GM23338 (cell line): ENCODE results near the gene TLR6. TPM values are rescaled to one million over a fixed set of nuclear protein-coding genes. Genes with fewer than 3 reads are reported as not detected.

Source experiments
- ATAC-seq: fragments of 200-7000 bp; cut with Tn5 transposase; 3 replicates; pipeline ENCODE4 v1.9.1; 2020
- DNase-seq: peaks from one replicate; pipeline ENCODE4 v3.0.0-alpha.2; 2015; ENCODE audit warnings: low spot score
- H2AFZ ChIP-seq: fragments of 200-600 bp; sonication (generic); 2 replicates; pipeline ENCODE4 v1.8.0; 2016; ENCODE audit warnings: antibody characterized with exemption, mild to moderate bottlenecking, moderate library complexity
- H3F3A ChIP-seq: fragments of 200-600 bp; sonication (generic); replicated peaks from 2 replicates; pipeline ENCODE4 v1.8.0; 2017; ENCODE audit warnings: antibody characterized with exemption, mixed run types, low read depth
- H3K27ac ChIP-seq: fragments of 200-600 bp; sonication (generic); 2 replicates; pipeline ENCODE4 v1.6.1; 2016; ENCODE audit warnings: low read depth
- H3K27me3 ChIP-seq: fragments of 200-600 bp; sonication (generic); 2 replicates; pipeline ENCODE4 v1.8.0; 2016; ENCODE audit warnings: mild to moderate bottlenecking, mixed run types, moderate library complexity; ENCODE audit not compliant: insufficient read depth
- H3K36me3 ChIP-seq: fragments of 200-600 bp; sonication (generic); 2 replicates; pipeline ENCODE4 v1.8.0; 2016; ENCODE audit warnings: mild to moderate bottlenecking; ENCODE audit not compliant: insufficient read depth
- H3K4me1 ChIP-seq: fragments of 200-600 bp; sonication (generic); 2 replicates; pipeline ENCODE4 v1.8.0; 2016; ENCODE audit warnings: mild to moderate bottlenecking, moderate library complexity; ENCODE audit not compliant: insufficient read depth
- H3K4me2 ChIP-seq: fragments of 200-600 bp; sonication (generic); 2 replicates; pipeline ENCODE4 v1.7.1; 2017; ENCODE audit warnings: mixed run types
- H3K4me3 ChIP-seq: fragments of 200-600 bp; sonication (generic); 2 replicates; pipeline ENCODE4 v1.6.1; 2016; ENCODE audit warnings: mixed run types
- H3K79me2 ChIP-seq: fragments of 200-600 bp; sonication (generic); replicated peaks from 2 replicates; pipeline ENCODE4 v1.8.0; 2017; ENCODE audit warnings: mild to moderate bottlenecking; ENCODE audit not compliant: insufficient read depth
- H3K9me2 ChIP-seq: fragments of 200-600 bp; sonication (generic); 2 replicates; pipeline ENCODE4 v1.8.0; 2017; ENCODE audit not compliant: insufficient read depth
- H4K20me1 ChIP-seq: fragments of 200-600 bp; sonication (generic); replicated peaks from 2 replicates; pipeline ENCODE4 v1.8.0; 2017; ENCODE audit warnings: mild to moderate bottlenecking; ENCODE audit not compliant: insufficient read depth
- H3K27ac Mint-ChIP-seq: 2 replicates; pipeline ENCODE4 v1.8.0; 2020; ENCODE audit warnings: inconsistent platforms, mild to moderate bottlenecking, moderate library complexity, mixed read lengths
- H3K27me3 Mint-ChIP-seq: 3 replicates; pipeline ENCODE4 v1.8.0; 2022; ENCODE audit warnings: low read depth, mild to moderate bottlenecking, moderate library complexity, mixed read lengths, inconsistent platforms; ENCODE audit not compliant: insufficient read depth, poor library complexity
- H3K36me3 Mint-ChIP-seq: 3 replicates; pipeline ENCODE4 v1.8.0; 2021; ENCODE audit warnings: low read depth, mild to moderate bottlenecking, inconsistent platforms, moderate library complexity, mixed read lengths
- H3K4me1 Mint-ChIP-seq: 3 replicates; pipeline ENCODE4 v1.8.0; 2020; ENCODE audit warnings: mild to moderate bottlenecking, inconsistent platforms, mixed read lengths
- H3K4me3 Mint-ChIP-seq: 3 replicates; pipeline ENCODE4 v1.8.0; 2021; ENCODE audit warnings: moderate library complexity, mild to moderate bottlenecking, inconsistent platforms, mixed read lengths
- H3K9me3 Mint-ChIP-seq: 3 replicates; pipeline ENCODE4 v1.8.0; 2020; ENCODE audit warnings: moderate library complexity, mild to moderate bottlenecking, inconsistent platforms, mixed read lengths
- CREB1 ChIP-seq: fragments of 250-450 bp; sonication (Bioruptor Pico); IDR thresholded peaks from 2 replicates; pipeline ENCODE4 v1.5.0; 2020; ENCODE audit warnings: low read depth, mild to moderate bottlenecking, moderate library complexity
- CTCF ChIP-seq, 2 experiments: fragments of 200-600 bp in 1 of 2; sonication (generic) in 1 of 2; conservative IDR thresholded peaks; 2 replicates each; pipeline versions ENCODE4 v1.5.1 to v1.6.1; 2016 to 2017; ENCODE audit warnings: antibody characterized with exemption in 2 of 2, low read depth in 2 of 2, mild to moderate bottlenecking in 2 of 2, moderate library complexity in 1 of 2
- ETS1 ChIP-seq: IDR thresholded peaks from 2 replicates; pipeline ENCODE4 v1.6.1; 2016; ENCODE audit warnings: antibody characterized with exemption
- EZH2phosphoT487 ChIP-seq: fragments of 200-600 bp; sonication (generic); IDR thresholded peaks from one replicate; pipeline ENCODE4 v1.8.1; 2018; ENCODE audit warnings: antibody characterized with exemption; ENCODE audit not compliant: unreplicated experiment
- JUNB ChIP-seq: IDR thresholded peaks from one replicate; pipeline ENCODE4 v1.6.1; 2016; ENCODE audit warnings: antibody characterized with exemption; ENCODE audit not compliant: unreplicated experiment
- NANOG ChIP-seq: IDR thresholded peaks from 2 replicates; pipeline ENCODE4 v1.6.1; 2016; ENCODE audit warnings: antibody characterized with exemption, borderline replicate concordance
- POLR2AphosphoS5 ChIP-seq: IDR thresholded peaks from 2 replicates; pipeline ENCODE4 v1.6.1; 2016; ENCODE audit warnings: antibody characterized with exemption, low read depth
- REST ChIP-seq: IDR thresholded peaks from one replicate; pipeline ENCODE4 v1.6.1; 2018; ENCODE audit warnings: antibody characterized with exemption; ENCODE audit not compliant: unreplicated experiment
- STAT1 ChIP-seq: IDR thresholded peaks from one replicate; pipeline ENCODE4 v1.6.1; 2016; ENCODE audit warnings: antibody characterized with exemption; ENCODE audit not compliant: unreplicated experiment
- ZNF114 ChIP-seq: fragments of 250-450 bp; sonication (Bioruptor Pico); IDR thresholded peaks from 2 replicates; pipeline ENCODE4 v1.5.0; 2020; ENCODE audit warnings: mild to moderate bottlenecking, moderate library complexity
- ZNF331 ChIP-seq: fragments of 250-450 bp; sonication (Bioruptor Pico); IDR thresholded peaks from 2 replicates; pipeline ENCODE4 v1.5.0; 2020; ENCODE audit warnings: low read depth, mild to moderate bottlenecking, moderate library complexity
- ZNF462 ChIP-seq: fragments of 250-450 bp; sonication (Bioruptor Pico); IDR thresholded peaks from 2 replicates; pipeline ENCODE4 v1.5.0; 2020; ENCODE audit warnings: mild to moderate bottlenecking, moderate library complexity
- polyA plus RNA-seq: library from polyadenylated mRNA; unstranded; fragments of >200 nt; fragmentation: Nextera tagmentation; extraction: Ambion mirVana; gene quantifications from 2 replicates; pipeline ENCODE4 v1.2.1, GENCODE V29; 2016
- total RNA-seq: library from RNA; depleted of rRNA; stranded (reverse); fragments of >200 nt; shearing (Covaris generic); gene quantifications from 2 replicates; pipeline ENCODE4 v1.2.3, GENCODE V29; 2014

The TLR6 gene
- total and polyA plus RNA-seq, 2 experiments from 2014 or later, result 0.14 TPM; not detected in 1

GRCh38 chr4:38891051-38891983 lies 34.7 kb upstream of the TLR6 start:
- H3K4me2 ChIP-seq, result no peak overlapping the region
- TF ChIP-seq ZNF331 (CRISPR knock-in tag) (no peak), STAT1 (no peak), JUNB (no peak), ZNF114 (CRISPR knock-in tag) (no peak), ETS1 (no peak), ZNF462 (CRISPR knock-in tag) (no peak), NANOG (no peak), POLR2AphosphoS5 (no peak), EZH2phosphoT487 (no peak), REST (no peak), CTCF (conservative IDR thresholded peaks at IDR 0.05; ENCODE audit: low read depth in 2 of 2) (no peak), CREB1 (CRISPR knock-in tag) (no peak)
- H2AFZ ChIP-seq, result no peak overlapping the region
- ATAC-seq (no peak), DNase-seq (no peak)
- no peak overlapping the region for H3K27ac Mint-ChIP-seq
- no peaks in the 10 kb centered on the region for H4K20me1 ChIP-seq
- H3F3A ChIP-seq, result no peaks in the 10 kb centered on the region
- no peaks in the 10 kb centered on the region for H3K36me3 ChIP-seq
- H3K27me3 Mint-ChIP-seq, result peaks cover 2% of the 10 kb centered on the region
- H3K79me2 ChIP-seq, result no peaks in the 10 kb centered on the region
- H3K36me3 Mint-ChIP-seq, result peaks cover 10% of the 10 kb centered on the region; the same call in 1 of the 3 replicates
- H3K27me3 ChIP-seq, result no peaks in the 10 kb centered on the region
- no peak overlapping the region for H3K4me3 Mint-ChIP-seq
- H3K4me1 Mint-ChIP-seq, result peaks cover 13% of the 10 kb centered on the region
- no peak overlapping the region for H3K4me3 ChIP-seq
- H3K27ac ChIP-seq, result no peak overlapping the region
- peaks cover 3% of the 10 kb centered on the region; the same call in 1 of the 3 replicates for H3K9me3 Mint-ChIP-seq
- H3K9me2 ChIP-seq, result no peaks in the 10 kb centered on the region
- peaks cover 18% of the 10 kb centered on the region for H3K4me1 ChIP-seq
